Suprapubic skin (tissue), 4 donors: Measurements from ENCODE around the gene RNF215.

ENCODE experiments used
- CTCF ChIP-seq, 2 donors: fragments of 200-600 bp in 1 of 2; fragments of 450-650 bp in 1 of 2; sonication (generic) in 1 of 2; IDR thresholded peaks; one replicate each; pipeline ENCODE4 v1.5.1; 2016 to 2019; ENCODE audit warnings: antibody characterized with exemption in 2 of 2, mild to moderate bottlenecking in 1 of 2, moderate library complexity in 1 of 2
- POLR2A ChIP-seq, 2 donors: fragments of 450-650 bp; IDR thresholded peaks; one replicate each; pipeline ENCODE4 v1.6.1; 2017; ENCODE audit warnings: antibody characterized with exemption in 2 of 2, mild to moderate bottlenecking in 2 of 2, moderate library complexity in 2 of 2
- POLR2AphosphoS5 ChIP-seq, 3 donors: sonication (generic); formaldehyde crosslinking; IDR thresholded peaks; one replicate each; pipeline ENCODE4 v1.6.1; 2017; ENCODE audit warnings: antibody characterized with exemption in 3 of 3

GRCh38 chr22:30406400-30406799 lies 19.2 kb upstream of the RNF215 start:
- TF ChIP-seq POLR2AphosphoS5 (IDR thresholded peaks at IDR 0.05): no peak
- no peak for TF ChIP-seq CTCF (IDR thresholded peaks at IDR 0.05)
- TF ChIP-seq POLR2A (IDR thresholded peaks at IDR 0.05): no peak
